Measurements from ENCODE around the gene ZNF536.

- no peak for TF ChIP-seq POLR2A (IDR thresholded peaks at IDR 0.05)
- no peak for TF ChIP-seq CTCF (IDR thresholded peaks at IDR 0.05)
Measured at GRCh38 chr19:30452931-30453330, 80.7 kb downstream of the ZNF536 start.

Data from tibial nerve (tissue), 3 donors.